Omental fat pad (tissue), 4 donors: ENCODE measurements around the gene GTF3C2. TPM values are rescaled to one million over a fixed set of nuclear protein-coding genes. Genes with fewer than 3 reads are reported as not detected.

ENCODE experiments used
- ATAC-seq: fragments of 150-250 bp; one replicate; pipeline ENCODE4 v1.9.1; 2016; ENCODE audit warnings: mild to moderate bottlenecking, moderate library complexity; ENCODE audit not compliant: low FRiP score
- DNase-seq: peaks from one replicate; pipeline ENCODE4 v3.0.0-alpha.2; 2019; ENCODE audit warnings: low spot score
- CTCF ChIP-seq, 3 donors: fragments of 450-650 bp; IDR thresholded peaks; one replicate each; pipeline ENCODE4 v1.5.1; 2016 to 2017; ENCODE audit warnings: antibody characterized with exemption in 3 of 3, mild to moderate bottlenecking in 3 of 3, moderate library complexity in 2 of 3
- total RNA-seq, 4 donors: library from RNA; depleted of rRNA; stranded (reverse); fragments of >200 nt; gene quantifications; one replicate each; pipeline ENCODE4 v1.1.0, GENCODE V29; 2016

The GTF3C2 gene
- total RNA-seq, 4 donors from 2014 or later: 24.8 to 76.1 (median 34.8) TPM

GRCh38 chr2:27281442-27281841 lies 75.1 kb downstream of the GTF3C2 start:
- DNase-seq (no peak), ATAC-seq (no peak)
- TF ChIP-seq CTCF (IDR thresholded peaks at IDR 0.05): no peak

- no peak for DNase-seq
- ATAC-seq: no peak
- no peak for TF ChIP-seq CTCF (IDR thresholded peaks at IDR 0.05)
These were observed 75.7 kb downstream of the GTF3C2 start for GRCh38 chr2:27280826-27281225.

- DNase-seq: no peak
- no peak for TF ChIP-seq CTCF (IDR thresholded peaks at IDR 0.05)
- no peak for ATAC-seq
These were observed 78.6 kb downstream of the GTF3C2 start for GRCh38 chr2:27278010-27278409.

Other genes starting within 250 kb of the GTF3C2 start
- 1 to 10 TPM; 1.3 to 9.3 (median 5.5) TPM for gene CGREF1, start 237.6 kb downstream of the GTF3C2 start, total RNA-seq
- 1 to 10 TPM in 1 of 4 donors, under 1 TPM in 2, not detected in 1; 0.50 to 1.1 (median 0.65) TPM for gene ABHD1, start 232.9 kb downstream of the GTF3C2 start, total RNA-seq
- 10 to 100 TPM; 60.7 to 76.5 (median 65.7) TPM for gene PREB, start 222.1 kb downstream of the GTF3C2 start, total RNA-seq
- not detected for gene PRR30, start 217.4 kb downstream of the GTF3C2 start, total RNA-seq
- under 1 TPM in 2 of 4 donors, not detected in 2; 0.12 to 0.56 TPM for gene TCF23, start 207.8 kb downstream of the GTF3C2 start, total RNA-seq
- gene ATRAID, start 144.7 kb downstream of the GTF3C2 start, total RNA-seq: 100 to 1,000 TPM; 114 to 197 (median 157) TPM
- 100 to 1,000 TPM in 1 of 4 donors, 10 to 100 TPM in 3; 37.4 to 106 (median 83.6) TPM for gene SLC5A6, start 144.5 kb downstream of the GTF3C2 start, total RNA-seq
- gene CAD, start 139.4 kb downstream of the GTF3C2 start, total RNA-seq: 10 to 100 TPM; 14.6 to 29.3 (median 24.7) TPM
- not detected for gene SLC30A3, start 93.7 kb downstream of the GTF3C2 start, total RNA-seq
- gene DNAJC5G, start 81.3 kb downstream of the GTF3C2 start, total RNA-seq: under 1 TPM in 1 of 4 donors, not detected in 3; 0.79 TPM
- gene TRIM54, start 74.3 kb downstream of the GTF3C2 start, total RNA-seq: 1 to 10 TPM in 1 of 4 donors, not detected in 3; 2.5 TPM
- gene UCN, start 48.3 kb downstream of the GTF3C2 start, total RNA-seq: 1 to 10 TPM; 1.4 to 4.9 (median 2.3) TPM
- 10 to 100 TPM; 63.0 to 97.8 (median 77.2) TPM for gene MPV17, start 33.7 kb downstream of the GTF3C2 start, total RNA-seq
- gene EIF2B4, start 13.6 kb upstream of the GTF3C2 start, total RNA-seq: 10 to 100 TPM; 33.4 to 53.0 (median 42.5) TPM
- 100 to 1,000 TPM in 3 of 4 donors, 10 to 100 TPM in 1; 92.6 to 116 (median 105) TPM for gene SNX17, start 13.9 kb upstream of the GTF3C2 start, total RNA-seq
- 10 to 100 TPM in 2 of 4 donors, 1 to 10 TPM in 2; 8.2 to 17.2 (median 11.1) TPM for gene ZNF513, start 24.0 kb upstream of the GTF3C2 start, total RNA-seq
- 10 to 100 TPM; 44.6 to 71.9 (median 60.4) TPM for gene PPM1G, start 52.8 kb upstream of the GTF3C2 start, total RNA-seq
- gene NRBP1, start 71.9 kb upstream of the GTF3C2 start, total RNA-seq: 10 to 100 TPM; 65.6 to 75.5 (median 71.8) TPM
- gene KRTCAP3, start 85.6 kb upstream of the GTF3C2 start, total RNA-seq: 1 to 10 TPM in 2 of 4 donors, under 1 TPM in 1, not detected in 1; 0.75 to 1.8 (median 1.3) TPM
- gene IFT172, start 133.0 kb upstream of the GTF3C2 start, total RNA-seq: 10 to 100 TPM; 13.6 to 40.5 (median 32.4) TPM
- gene FNDC4, start 138.4 kb upstream of the GTF3C2 start, total RNA-seq: 10 to 100 TPM; 24.0 to 82.0 (median 52.2) TPM
- 1 to 10 TPM in 3 of 4 donors, under 1 TPM in 1; 0.56 to 1.7 (median 1.4) TPM for gene GCKR, start 140.1 kb upstream of the GTF3C2 start, total RNA-seq
- 10 to 100 TPM; 15.6 to 74.2 (median 20.2) TPM for gene ZNF512, start 226.3 kb upstream of the GTF3C2 start, total RNA-seq